Spleen (tissue), 7 donors: ENCODE data around the gene BLZF1.

Experiments
- POLR2A ChIP-seq, 3 donors: fragments of 450-650 bp; IDR thresholded peaks; one replicate each; pipeline ENCODE4 v1.5.1; 2017; ENCODE audit warnings: antibody characterized with exemption in 3 of 3, mild to moderate bottlenecking in 1 of 3
- POLR2AphosphoS5 ChIP-seq, 3 donors: sonication (generic); formaldehyde crosslinking; IDR thresholded peaks; one replicate each; pipeline ENCODE4 v1.5.1; 2017; ENCODE audit warnings: antibody characterized with exemption in 3 of 3
- TF ChIP-seq, protein P1 (sequence below), 11 experiments: fragments of 200-600 bp in 7 of 11; fragments of 450-650 bp in 4 of 11; sonication (generic) in 4 of 11; IDR thresholded peaks in 8 of 11; conservative IDR thresholded peaks in 3 of 11; 1 replicate in 7 of 11; 2 replicates in 4 of 11; pipeline versions ENCODE4 v1.4.0 to v1.8.0; 2016 to 2021; ENCODE audit warnings: antibody characterized with exemption in 11 of 11, inconsistent platforms in 4 of 11, mild to moderate bottlenecking in 1 of 11
- donor health status: DM: no; HTN: no; CAD: no; lungs with moderate emphysema.
- donor health status: DM: no; HTN: no; CAD: no.
- donor health status: DM: no; HTN: no; CAD: no.

DNA sequence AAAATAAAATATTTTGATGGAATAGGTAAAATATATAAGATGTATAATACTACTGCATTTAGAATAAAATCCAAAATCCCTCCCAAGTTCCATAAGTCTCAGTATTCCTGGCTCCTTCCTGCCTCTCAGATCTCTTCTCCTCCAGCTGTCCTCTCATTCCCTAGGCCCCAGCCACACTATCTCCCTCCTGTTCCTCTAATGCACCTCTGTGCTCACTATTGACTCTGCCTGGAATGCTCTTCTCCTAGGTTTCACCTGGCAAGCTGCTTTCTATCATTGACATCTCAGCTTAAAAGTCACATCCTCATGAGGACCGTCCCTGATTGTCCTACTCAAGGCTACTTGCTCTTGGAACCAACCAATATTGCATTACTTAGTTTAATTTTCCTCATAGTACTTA is 7.6 kb upstream of the BLZF1 start:
- no peak for TF ChIP-seq POLR2AphosphoS5 (IDR thresholded peaks at IDR 0.05)
- TF ChIP-seq, protein P1, sequence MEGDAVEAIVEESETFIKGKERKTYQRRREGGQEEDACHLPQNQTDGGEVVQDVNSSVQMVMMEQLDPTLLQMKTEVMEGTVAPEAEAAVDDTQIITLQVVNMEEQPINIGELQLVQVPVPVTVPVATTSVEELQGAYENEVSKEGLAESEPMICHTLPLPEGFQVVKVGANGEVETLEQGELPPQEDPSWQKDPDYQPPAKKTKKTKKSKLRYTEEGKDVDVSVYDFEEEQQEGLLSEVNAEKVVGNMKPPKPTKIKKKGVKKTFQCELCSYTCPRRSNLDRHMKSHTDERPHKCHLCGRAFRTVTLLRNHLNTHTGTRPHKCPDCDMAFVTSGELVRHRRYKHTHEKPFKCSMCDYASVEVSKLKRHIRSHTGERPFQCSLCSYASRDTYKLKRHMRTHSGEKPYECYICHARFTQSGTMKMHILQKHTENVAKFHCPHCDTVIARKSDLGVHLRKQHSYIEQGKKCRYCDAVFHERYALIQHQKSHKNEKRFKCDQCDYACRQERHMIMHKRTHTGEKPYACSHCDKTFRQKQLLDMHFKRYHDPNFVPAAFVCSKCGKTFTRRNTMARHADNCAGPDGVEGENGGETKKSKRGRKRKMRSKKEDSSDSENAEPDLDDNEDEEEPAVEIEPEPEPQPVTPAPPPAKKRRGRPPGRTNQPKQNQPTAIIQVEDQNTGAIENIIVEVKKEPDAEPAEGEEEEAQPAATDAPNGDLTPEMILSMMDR (IDR thresholded peaks at IDR 0.05 in 8 of 11, conservative IDR thresholded peaks at IDR 0.05 in 3 of 11) = no peak
- TF ChIP-seq POLR2A (IDR thresholded peaks at IDR 0.05) = no peak
